NB4 (cell line): ENCODE data around the gene LRCH1.

Experiments
- CTCF ChIP-seq: IDR thresholded peaks from one replicate; pipeline ENCODE4 v1.5.1; 2012; ENCODE audit warnings: low read depth, low read length
- POLR2A ChIP-seq: IDR thresholded peaks from 2 replicates; pipeline ENCODE4 v1.6.1; 2011; ENCODE audit warnings: mild to moderate bottlenecking; ENCODE audit not compliant: insufficient read length; ENCODE audit errors: extremely low read depth

DNA sequence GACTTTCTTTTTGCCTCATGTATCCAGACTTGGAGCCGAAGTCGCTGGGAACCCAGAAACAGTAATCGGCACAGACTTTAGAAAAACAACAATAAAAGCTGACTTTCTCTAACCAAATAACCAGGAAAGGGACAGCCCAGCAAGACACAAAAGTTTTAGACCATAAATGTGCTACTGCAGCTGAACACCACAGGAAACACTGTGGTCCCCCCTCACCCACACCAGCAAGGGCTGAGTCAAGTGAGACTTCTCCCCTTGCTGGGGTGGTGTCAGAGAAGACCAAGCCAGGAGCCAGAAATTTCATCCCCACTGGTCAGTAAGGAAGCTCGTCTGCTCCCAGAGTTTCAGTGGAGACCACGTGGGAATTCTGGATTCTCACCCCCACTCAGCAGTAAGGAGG is 173.4 kb downstream of the LRCH1 start:
- TF ChIP-seq CTCF (no peak), POLR2A (no peak)
